Naive thymus-derived CD4-positive, alpha-beta T cell (primary cell): ENCODE measurements around the gene NSD2. TPM values are rescaled to one million over a fixed set of nuclear protein-coding genes. Genes with fewer than 3 reads are reported as not detected.

Experiments used
- ATAC-seq: fragments of 150-1000 bp; cut with Tn5 transposase; 2 replicates; pipeline ENCODE4 v1.10.0; 2021; ENCODE audit warnings: mild to moderate bottlenecking, moderate library complexity
- CTCF ChIA-PET: fragments of 350-600 bp; sonication (Branson Sonifier 250); formaldehyde crosslinking; loops from one replicate; lab custom pipeline; 2021; ENCODE audit warnings: antibody characterized with exemption; lab: Charles Lee
- POLR2A ChIA-PET: fragments of 350-600 bp; sonication (Branson Sonifier 250); formaldehyde crosslinking; loops from one replicate; lab custom pipeline; 2021; ENCODE audit warnings: antibody characterized with exemption, inconsistent platforms; lab: Charles Lee
- DNase-seq, 9 donors: peaks; one replicate each; pipeline versions ENCODE4 v3.0.0 to v3.0.0-alpha.2; 2020 to 2022; ENCODE audit warnings: mixed read lengths in 1 of 9
- H3K27ac ChIP-seq: one replicate; pipeline ENCODE4 v1.7.0; 2013; ENCODE audit warnings: mild to moderate bottlenecking, low read depth, low read length, moderate library complexity
- H3K27me3 ChIP-seq, 2 donors: one replicate each; pipeline ENCODE4 v1.7.0; 2013; ENCODE audit warnings: low read length in 2 of 2, mild to moderate bottlenecking in 2 of 2, moderate library complexity in 2 of 2; ENCODE audit not compliant: control insufficient read depth in 2 of 2, insufficient read depth in 2 of 2
- H3K36me3 ChIP-seq, 3 experiments: 1 replicate in 2 of 3; 2 replicates in 1 of 3; pipeline ENCODE4 v1.7.0; 2013; ENCODE audit warnings: low read length in 3 of 3, mild to moderate bottlenecking in 3 of 3, moderate library complexity in 1 of 3; ENCODE audit not compliant: insufficient read depth in 3 of 3, control insufficient read depth in 2 of 3
- H3K4me1 ChIP-seq, 2 donors: one replicate each; pipeline ENCODE4 v1.7.0; 2013; ENCODE audit warnings: low read length in 2 of 2, mild to moderate bottlenecking in 2 of 2, moderate library complexity in 1 of 2; ENCODE audit not compliant: control insufficient read depth in 2 of 2, insufficient read depth in 2 of 2
- H3K4me3 ChIP-seq: 2 replicates; pipeline ENCODE4 v1.7.0; 2013; ENCODE audit warnings: mild to moderate bottlenecking, low read length
- H3K9me3 ChIP-seq, 3 experiments: 1 replicate in 2 of 3; 2 replicates in 1 of 3; pipeline ENCODE4 v1.7.0; 2013; ENCODE audit warnings: low read length in 3 of 3; ENCODE audit not compliant: control insufficient read depth in 2 of 3
- H3K27ac Mint-ChIP-seq, 9 donors: one replicate each; pipeline ENCODE4 v1.8.0; 2020 to 2022; ENCODE audit warnings: mixed read lengths in 9 of 9, mild to moderate bottlenecking in 8 of 9, moderate library complexity in 5 of 9, inconsistent platforms in 2 of 9
- H3K27me3 Mint-ChIP-seq, 5 donors: one replicate each; pipeline ENCODE4 v1.8.0; 2021 to 2022; ENCODE audit warnings: mixed read lengths in 5 of 5, mild to moderate bottlenecking in 1 of 5
- H3K36me3 Mint-ChIP-seq, 5 donors: one replicate each; pipeline ENCODE4 v1.8.0; 2020 to 2022; ENCODE audit warnings: mixed read lengths in 5 of 5, mild to moderate bottlenecking in 3 of 5, inconsistent platforms in 1 of 5
- H3K4me1 Mint-ChIP-seq, 7 donors: one replicate each; pipeline ENCODE4 v1.8.0; 2020 to 2022; ENCODE audit warnings: mixed read lengths in 7 of 7, mild to moderate bottlenecking in 3 of 7, inconsistent platforms in 1 of 7
- H3K4me3 Mint-ChIP-seq, 10 donors: one replicate each; pipeline ENCODE4 v1.8.0; 2020 to 2022; ENCODE audit warnings: mild to moderate bottlenecking in 10 of 10, mixed read lengths in 10 of 10, moderate library complexity in 6 of 10, inconsistent platforms in 2 of 10
- H3K9me3 Mint-ChIP-seq, 11 donors: one replicate each; pipeline ENCODE4 v1.8.0; 2020 to 2022; ENCODE audit warnings: mixed read lengths in 11 of 11, mild to moderate bottlenecking in 4 of 11, inconsistent platforms in 1 of 11, moderate library complexity in 1 of 11
- intact Hi-C, 2 donors: fragments of 100-400 bp; cut with micrococcal nuclease; formaldehyde crosslinking; loops; one replicate each; pipeline ENCODE4 v1.15.1; 2023
- polyA plus RNA-seq, 2 donors: library from polyadenylated mRNA; unstranded; fragments of 300-500 nt; fragmentation: Illumina TruSeq; gene quantifications; one replicate each; pipeline ENCODE4 v1.2.3, GENCODE V29; 2021
- total RNA-seq, 6 experiments: library from RNA in 5 of 6; stranded (reverse) in 5 of 6; gene quantifications; 1 replicate in 5 of 6; 2 replicates in 1 of 6; pipeline ENCODE4 v1.2.3 and lab custom pipeline; 2021 to 2026

The NSD2 gene
- total and polyA plus RNA-seq, 7 experiments from 2014 or later, result 2.7 to 207 (median 37.3) TPM

DNA sequence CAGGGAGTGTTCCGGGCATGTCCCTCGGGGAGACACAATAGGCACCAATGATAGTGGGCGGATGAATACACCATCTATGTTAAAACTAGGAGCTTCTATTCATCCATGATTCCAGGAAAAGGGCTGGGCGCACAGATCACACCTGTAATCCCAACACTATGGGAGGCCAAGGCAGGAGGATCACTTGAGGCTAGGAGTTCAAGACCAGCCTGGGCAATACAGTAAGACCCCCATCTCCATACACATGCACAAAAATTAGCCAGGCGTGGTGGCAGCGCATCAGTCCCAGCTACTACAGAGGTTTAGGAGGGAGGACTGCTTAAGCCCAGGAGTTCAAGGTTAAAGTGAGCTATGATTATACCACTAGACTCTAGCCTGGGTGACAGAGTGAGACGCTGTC lies 135.2 kb downstream of the NSD2 start:
- POLR2A ChIA-PET, result interaction anchor here (0.8 to 1.2 kb wide), 2 partner anchors 10 to 30 kb away, joined by 3 to 4 read pairs; no protein-coding TSS in a partner anchor
- CTCF ChIA-PET, result no interaction called here
- Histone ChIP-seq H3K4me3 (no peak overlapping the region), H3K27me3 (no peaks in the 10 kb centered on the region), H3K36me3 (peaks cover 0 to 7% (median 4%) of the 10 kb centered on the region in 3 experiments), H3K4me1 (peaks cover 13 to 28% of the 10 kb centered on the region in 2 donors), H3K27ac (no peak overlapping the region), H3K9me3 (no peaks in the 10 kb centered on the region)
- DNase-seq (no peak), ATAC-seq (no peak)
- H3K4me1 Mint-ChIP-seq, result peaks cover 43 to 54% (median 49%) of the 10 kb centered on the region in 7 donors
- H3K4me3 Mint-ChIP-seq, result peak overlapping the region; percentile 8 to 96 (median 92)
- peaks cover 0 to 12% (median 0%) of the 10 kb centered on the region in 5 donors for H3K27me3 Mint-ChIP-seq
- H3K27ac Mint-ChIP-seq, result peak overlapping the region in 1 of 9 donors; percentile 71
- intact Hi-C loops, result loop anchor here in 1 of 2 donors (5.0 kb wide), 1 partner anchor 294 kb away; the partner anchor contains the start of gene SLBP
- peaks cover 11 to 30% (median 13%) of the 10 kb centered on the region in 5 donors for H3K36me3 Mint-ChIP-seq
- peaks cover 0 to 2% (median 0%) of the 10 kb centered on the region in 11 donors for H3K9me3 Mint-ChIP-seq

DNA sequence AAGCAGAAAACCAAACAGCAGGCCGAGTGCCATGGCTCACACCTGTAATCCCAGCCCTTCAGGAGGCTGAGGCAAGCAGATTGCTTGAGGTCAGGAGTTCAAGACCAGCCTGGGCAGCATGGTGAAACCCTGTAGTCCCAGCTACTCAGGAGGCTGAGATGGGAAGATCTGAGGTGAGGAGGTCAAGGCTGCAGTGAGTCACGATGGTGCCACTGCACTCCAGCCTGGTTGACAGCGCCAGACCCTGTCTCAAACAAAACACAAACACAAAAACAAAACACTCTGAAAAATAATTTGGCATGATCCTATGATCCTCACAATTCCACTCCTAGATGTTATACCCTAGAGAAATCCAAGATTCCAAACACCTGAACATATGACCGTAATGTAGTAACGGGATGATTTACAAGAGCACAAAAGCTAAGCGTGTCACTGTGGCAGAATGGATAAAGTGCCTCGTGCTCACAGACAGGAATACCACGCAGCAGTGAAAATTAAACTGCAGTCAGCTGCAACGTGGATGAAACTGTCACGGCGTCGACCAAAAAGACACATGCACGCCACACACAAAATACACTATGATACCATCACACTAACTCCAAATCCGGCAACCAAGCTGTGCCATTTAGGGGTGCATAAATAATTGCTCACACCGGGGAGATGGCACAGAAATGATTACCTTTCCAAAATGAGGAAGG lies 135.9 kb downstream of the NSD2 start:
- Histone ChIP-seq H3K36me3 (peaks cover 0 to 7% (median 4%) of the 10 kb centered on the region in 3 experiments), H3K4me3 (peak overlapping the region; percentile 96), H3K27ac (peak overlapping the region; percentile 99), H3K4me1 (peaks cover 13 to 28% of the 10 kb centered on the region in 2 donors), H3K27me3 (no peaks in the 10 kb centered on the region), H3K9me3 (no peaks in the 10 kb centered on the region)
- peak overlapping the region; percentile 83 to 97 (median 91) for H3K27ac Mint-ChIP-seq
- peaks cover 0 to 2% (median 0%) of the 10 kb centered on the region in 11 donors for H3K9me3 Mint-ChIP-seq
- ATAC-seq (no peak), DNase-seq (no peak)
- peaks cover 0 to 16% (median 0%) of the 10 kb centered on the region in 5 donors for H3K27me3 Mint-ChIP-seq
- H3K4me3 Mint-ChIP-seq, result peak overlapping the region; percentile 81 to 96 (median 92)
- POLR2A ChIA-PET, result interaction anchor here (1.2 kb wide), 1 partner anchor 11 kb away, joined by 3 read pairs; no protein-coding TSS in a partner anchor
- intact Hi-C loops, result loop anchor here in 1 of 2 donors (5.0 kb wide), 1 partner anchor 295 kb away; the partner anchor contains the start of gene SLBP
- peaks cover 11 to 30% (median 13%) of the 10 kb centered on the region in 5 donors for H3K36me3 Mint-ChIP-seq
- CTCF ChIA-PET, result no interaction called here
- peaks cover 42 to 53% (median 48%) of the 10 kb centered on the region in 7 donors for H3K4me1 Mint-ChIP-seq

DNA sequence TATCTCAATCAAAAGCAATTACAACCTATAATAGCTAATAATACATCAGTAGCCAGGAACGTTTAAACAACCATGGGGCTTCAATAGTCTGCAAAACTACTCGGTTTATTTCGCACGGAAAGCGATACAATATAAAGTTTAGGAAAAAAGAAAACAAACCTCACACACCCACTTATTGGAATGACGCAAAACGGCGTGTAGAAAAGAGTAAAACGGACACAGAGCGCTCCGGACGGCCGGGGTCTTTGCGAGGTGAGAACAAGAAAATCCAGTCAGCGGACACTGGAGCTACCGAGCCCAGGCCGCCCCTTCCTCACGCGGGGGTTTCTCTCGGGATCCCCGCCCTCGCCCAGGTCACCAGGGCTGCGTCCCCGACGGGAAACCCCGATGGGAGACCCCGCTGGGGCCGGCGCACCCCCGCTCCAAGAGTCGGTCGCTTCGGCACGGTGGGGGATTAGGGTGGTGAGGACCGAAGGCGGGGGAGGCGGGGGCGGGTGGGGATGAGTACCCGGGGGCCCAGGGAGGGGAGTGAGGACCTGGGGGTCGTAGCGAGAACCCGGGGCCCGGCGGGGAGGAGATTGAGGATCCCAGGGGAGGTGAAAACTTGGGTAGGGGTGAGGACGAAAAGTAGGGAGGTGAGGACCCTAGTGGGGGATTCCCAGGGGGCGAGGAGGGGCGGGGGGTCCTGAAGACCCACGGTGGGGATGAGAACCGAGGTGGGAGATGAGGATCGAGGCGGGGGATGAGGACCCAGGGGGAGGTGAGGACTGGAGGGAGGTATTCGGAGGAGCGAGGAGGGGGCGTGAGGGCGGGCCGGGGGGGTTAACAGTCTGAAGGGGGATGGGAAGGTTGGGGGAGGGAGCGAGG lies 136.8 kb downstream of the NSD2 start:
- no peaks in the 10 kb centered on the region for H3K9me3 ChIP-seq
- H3K4me1 ChIP-seq, result peaks cover 13 to 26% of the 10 kb centered on the region in 2 donors
- H3K27ac ChIP-seq, result peak overlapping the region; percentile 99
- ChIA-PET CTCF (interaction anchor here (0.6 kb wide), 1 partner anchor 955 kb away, joined by 3 read pairs; the partner anchor contains the start of genes GRK4 and NOP14), POLR2A (interaction anchor here (0.9 to 2.2 kb wide), 7 partner anchors 11 to 285 kb away, joined by 3 to 12 read pairs (median 6); partner anchors contain the start of gene MXD4)
- DNase-seq (peak in 2 of 9 donors; percentile 10 to 16), ATAC-seq (no peak)
- peaks cover 0 to 18% (median 0%) of the 10 kb centered on the region in 5 donors for H3K27me3 Mint-ChIP-seq
- peaks cover 0 to 2% (median 0%) of the 10 kb centered on the region in 11 donors for H3K9me3 Mint-ChIP-seq
- no peaks in the 10 kb centered on the region for H3K27me3 ChIP-seq
- H3K27ac Mint-ChIP-seq, result peak overlapping the region; percentile 91 to 98 (median 94)
- H3K4me1 Mint-ChIP-seq, result peaks cover 33 to 43% (median 39%) of the 10 kb centered on the region in 7 donors
- peak overlapping the region; percentile 81 to 96 (median 94) for H3K4me3 Mint-ChIP-seq
- peak overlapping the region; percentile 96 for H3K4me3 ChIP-seq
- peaks cover 5 to 21% (median 8%) of the 10 kb centered on the region in 5 donors for H3K36me3 Mint-ChIP-seq
- intact Hi-C loops, result loop anchor here (2.0 to 5.0 kb wide), 8 partner anchors 33 to 1067 kb away; partner anchors contain the start of genes CTBP1 (in 1 of the 2), HTT (in 1 of the 2), HTT-AS (in 1 of the 2) and LETM1 (in 1 of the 2)
- H3K36me3 ChIP-seq, result peaks cover 0 to 7% (median 4%) of the 10 kb centered on the region in 3 experiments

DNA sequence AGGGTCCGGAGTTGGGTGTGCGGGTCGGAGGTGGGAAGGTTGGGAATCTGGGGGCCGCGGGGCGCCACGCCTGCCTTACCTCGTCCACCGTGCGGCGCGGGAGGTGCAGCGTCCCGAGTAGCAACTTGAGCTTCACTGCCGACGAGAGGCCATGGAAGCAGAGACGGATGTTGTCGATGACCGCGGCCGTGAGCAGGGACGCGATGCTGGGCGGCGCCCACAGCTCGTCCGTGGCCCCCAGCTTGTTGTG lies 137.4 kb downstream of the NSD2 start:
- Mint-ChIP-seq H3K9me3 (peaks cover 0 to 2% (median 0%) of the 10 kb centered on the region in 11 donors), H3K27me3 (peaks cover 0 to 18% (median 0%) of the 10 kb centered on the region in 5 donors), H3K4me3 (peak overlapping the region; percentile 81 to 96 (median 92)), H3K36me3 (peaks cover 0 to 16% (median 5%) of the 10 kb centered on the region in 5 donors), H3K4me1 (peaks cover 30 to 38% (median 34%) of the 10 kb centered on the region in 7 donors), H3K27ac (peak overlapping the region; percentile 91 to 98 (median 93))
- peaks cover 13 to 24% of the 10 kb centered on the region in 2 donors for H3K4me1 ChIP-seq
- peak overlapping the region; percentile 99 for H3K27ac ChIP-seq
- ChIA-PET POLR2A (interaction anchor here (0.9 to 2.2 kb wide), 7 partner anchors 12 to 286 kb away, joined by 3 to 12 read pairs (median 6); partner anchors contain the start of gene MXD4), CTCF (interaction anchor here (0.6 kb wide), 1 partner anchor 955 kb away, joined by 3 read pairs; the partner anchor contains the start of genes GRK4 and NOP14)
- DNase-seq (no peak), ATAC-seq (no peak)
- intact Hi-C loops, result loop anchor here (2.0 to 5.0 kb wide), 8 partner anchors 32 to 1066 kb away; partner anchors contain the start of genes CTBP1 (in 1 of the 2), HTT (in 1 of the 2), HTT-AS (in 1 of the 2) and LETM1 (in 1 of the 2)
- no peaks in the 10 kb centered on the region for H3K27me3 ChIP-seq
- peak overlapping the region; percentile 96 for H3K4me3 ChIP-seq
- no peaks in the 10 kb centered on the region for H3K9me3 ChIP-seq
- peaks cover 0 to 7% (median 0%) of the 10 kb centered on the region in 3 experiments for H3K36me3 ChIP-seq

DNA sequence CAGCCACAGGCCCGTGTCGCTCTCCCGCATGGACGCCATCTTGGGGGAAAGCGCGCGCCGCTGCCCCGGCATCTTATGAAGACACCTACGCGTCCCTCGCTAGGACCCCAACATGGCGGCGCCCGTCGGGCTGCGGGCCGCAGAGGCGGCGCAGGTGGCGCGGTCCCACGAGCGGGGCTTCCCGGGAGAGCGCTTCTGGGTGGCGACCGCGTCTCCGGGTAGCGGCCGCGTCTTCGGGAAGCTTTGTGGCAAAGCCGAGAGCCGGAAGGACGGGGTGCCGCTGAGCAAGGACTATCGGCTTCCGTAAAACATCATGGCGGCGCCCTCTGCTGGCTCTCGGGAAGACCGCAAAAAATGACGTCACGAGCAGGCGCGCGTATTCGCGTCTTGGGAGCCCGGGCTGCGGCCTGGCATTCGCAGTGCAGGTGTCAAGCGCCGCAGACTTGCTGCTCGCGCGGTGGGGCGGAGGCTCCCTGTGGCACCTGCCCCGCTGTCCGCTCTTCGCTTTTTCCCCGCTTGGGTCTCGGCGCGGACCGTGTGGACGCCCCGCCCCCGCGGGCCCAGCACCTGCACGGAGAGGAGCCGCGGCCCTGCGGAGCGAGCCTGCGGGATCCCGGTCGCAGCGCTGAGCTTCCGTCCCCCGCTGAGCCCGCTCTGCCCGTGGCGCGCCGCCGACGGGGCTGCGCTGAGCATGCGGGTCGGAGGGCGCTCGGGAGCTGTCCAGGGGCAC lies 137.9 kb downstream of the NSD2 start, which contains the start of gene NELFA:
TSS of gene NELFA (minus strand) at position 54 of the 730 bp plus-strand sequence. CDS start at position 39, 15 bp downstream.
- DNase-seq, result peak; percentile 92 to 98 (median 96)
- intact Hi-C loops, result loop anchor here (1.0 to 5.0 kb wide), 18 partner anchors 32 to 1066 kb away; partner anchors contain the start of genes CFAP99 (in 2 of the 2), HAUS3 (in 2 of the 2), LETM1 (in 2 of the 2) and POLN (in 2 of the 2)
- peak within 1 kb of the TSS; percentile 99 for H3K27ac ChIP-seq
- ATAC-seq, result peak; percentile 93
- H3K27me3 Mint-ChIP-seq, result peaks cover 0 to 20% (median 0%) of the 10 kb centered on the region in 5 donors
- H3K9me3 ChIP-seq, result no peaks in the 10 kb centered on the region
- ChIA-PET CTCF (no interaction called here), POLR2A (interaction anchor here (0.6 to 2.2 kb wide), 13 partner anchors 12 to 1076 kb away, joined by 3 to 12 read pairs (median 4); partner anchors contain the start of genes HAUS3, MXD4, NSD2 and POLN)
- peak within 1 kb of the TSS; percentile 96 for H3K4me3 ChIP-seq
- H3K4me1 Mint-ChIP-seq, result peaks cover 30 to 38% (median 34%) of the 10 kb centered on the region in 7 donors
- H3K36me3 ChIP-seq, result peaks cover 0 to 7% (median 0%) of the 10 kb centered on the region in 3 experiments
- H3K9me3 Mint-ChIP-seq, result peaks cover 0 to 2% (median 0%) of the 10 kb centered on the region in 11 donors
- peaks cover 13 to 24% of the 10 kb centered on the region in 2 donors for H3K4me1 ChIP-seq
- H3K36me3 Mint-ChIP-seq, result peaks cover 0 to 16% (median 5%) of the 10 kb centered on the region in 5 donors
- no peaks in the 10 kb centered on the region for H3K27me3 ChIP-seq
- H3K27ac Mint-ChIP-seq, result peak within 1 kb of the TSS; percentile 91 to 99 (median 96)
- peak within 1 kb of the TSS; percentile 81 to 96 (median 94) for H3K4me3 Mint-ChIP-seq
